Endodermal cell (in vitro differentiated cells): Measurements from ENCODE around the gene OPCML. TPM values are rescaled to one million over a fixed set of nuclear protein-coding genes. Genes with fewer than 3 reads are reported as not detected.

Source experiments
- DNase-seq: peaks from one replicate; pipeline ENCODE4 v3.0.0-alpha.2; 2017
- H3K27ac ChIP-seq: 2 replicates; pipeline ENCODE4 v1.5.1; 2013; ENCODE audit warnings: mild to moderate bottlenecking, low read depth, low read length, moderate library complexity
- H3K27me3 ChIP-seq: 2 replicates; pipeline ENCODE4 v1.6.1; 2013; ENCODE audit warnings: mild to moderate bottlenecking, low read length, moderate library complexity; ENCODE audit not compliant: insufficient read depth, control insufficient read depth, poor library complexity, severe bottlenecking
- H3K36me3 ChIP-seq: 2 replicates; pipeline ENCODE4 v1.7.0; 2013; ENCODE audit warnings: mild to moderate bottlenecking, low read length, moderate library complexity; ENCODE audit not compliant: control insufficient read depth, insufficient read depth
- H3K4me1 ChIP-seq: one replicate; pipeline ENCODE4 v1.7.0; 2013; ENCODE audit warnings: low read length; ENCODE audit not compliant: control insufficient read depth, insufficient read depth
- H3K4me3 ChIP-seq: 2 replicates; pipeline ENCODE4 v1.5.1; 2013; ENCODE audit warnings: mild to moderate bottlenecking, low read length, moderate library complexity
- H3K9ac ChIP-seq: 2 replicates; pipeline ENCODE4 v1.6.1; 2013; ENCODE audit warnings: mild to moderate bottlenecking, low read length, moderate library complexity; ENCODE audit not compliant: poor library complexity, severe bottlenecking; ENCODE audit errors: extremely low read depth
- H3K9me3 ChIP-seq: 2 replicates; pipeline ENCODE4 v1.6.1; 2013; ENCODE audit warnings: mild to moderate bottlenecking, low read length, moderate library complexity; ENCODE audit not compliant: control insufficient read depth
- H3K27ac Mint-ChIP-seq: 2 replicates; pipeline ENCODE4 v1.8.0; 2020; ENCODE audit warnings: mixed read lengths
- H3K27me3 Mint-ChIP-seq: 2 replicates; pipeline ENCODE4 v1.8.0; 2021; ENCODE audit warnings: mild to moderate bottlenecking, mixed read lengths; ENCODE audit not compliant: insufficient read depth
- H3K36me3 Mint-ChIP-seq: 2 replicates; pipeline ENCODE4 v1.8.0; 2020; ENCODE audit warnings: low read depth, mixed read lengths
- H3K4me1 Mint-ChIP-seq: 2 replicates; pipeline ENCODE4 v1.8.0; 2020; ENCODE audit warnings: mixed read lengths
- H3K4me3 Mint-ChIP-seq: 2 replicates; pipeline ENCODE4 v1.8.0; 2020; ENCODE audit warnings: mild to moderate bottlenecking, moderate library complexity, mixed read lengths
- H3K9me3 Mint-ChIP-seq: 2 replicates; pipeline ENCODE4 v1.8.0; 2020; ENCODE audit warnings: mild to moderate bottlenecking, mixed read lengths
- CTCF ChIP-seq: fragments of 200-600 bp; sonication (generic); conservative IDR thresholded peaks from 2 replicates; pipeline ENCODE4 v1.5.0; 2021; ENCODE audit warnings: antibody characterized with exemption, mild to moderate bottlenecking
- WGBS, 2 experiments: methylation state at CpG; one replicate each; pipeline versions ENCODE4 v1.1.5 to v1.1.7; 2013; ENCODE audit warnings: missing lambda C conversion rate in 2 of 2, mixed read lengths in 1 of 2; ENCODE audit not compliant: insufficient coverage in 1 of 2, insufficient read length in 1 of 2; 5-methylcytosine and 5-hydroxymethylcytosine counted together
- total RNA-seq, 2 donors: library from RNA; stranded (reverse); fragmentation: NEBNext Ultra II Directional in 1 of 2; extraction: Animal tissue kit (Norgen Biotek cat#: 25700) in 1 of 2; gene quantifications; 2 replicates in 1 of 2; 3 replicates in 1 of 2; pipeline ENCODE4 v1.2.1, GENCODE V29; 2021

OPCML gene
- total RNA-seq, 2 donors from 2014 or later, result 0.49 to 0.86 TPM

GRCh38 chr11:133343951-133344350, 188.3 kb downstream of the OPCML start:
- H3K4me1 Mint-ChIP-seq, result peaks cover 7% of the 10 kb centered on the region
- no peaks in the 10 kb centered on the region for H3K9me3 ChIP-seq
- H3K27ac ChIP-seq, result no peak overlapping the region
- H3K36me3 ChIP-seq, result no peaks in the 10 kb centered on the region
- no peak overlapping the region for H3K4me3 Mint-ChIP-seq
- peak overlapping the region; percentile 4 for H3K27ac Mint-ChIP-seq
- no peaks in the 10 kb centered on the region for H3K4me1 ChIP-seq
- DNase-seq, result no peak
- no peak for TF ChIP-seq CTCF
- H3K27me3 ChIP-seq, result no peaks in the 10 kb centered on the region
- 63 to 70% methylated on average over 3 to 7 of the region's 9 CpGs for WGBS, 2 experiments
- no peaks in the 10 kb centered on the region for H3K36me3 Mint-ChIP-seq
- H3K9me3 Mint-ChIP-seq, result no peaks in the 10 kb centered on the region
- no peak overlapping the region for H3K9ac ChIP-seq
- H3K4me3 ChIP-seq, result no peak overlapping the region
- H3K27me3 Mint-ChIP-seq, result no peaks in the 10 kb centered on the region

- H3K27ac Mint-ChIP-seq, result no peak overlapping the region
- H3K4me1 Mint-ChIP-seq, result peaks cover 20% of the 10 kb centered on the region
- no peak overlapping the region for H3K4me3 Mint-ChIP-seq
Measured at GRCh38 chr11:133339495-133340140, 192.7 kb downstream of the OPCML start.

DNA sequence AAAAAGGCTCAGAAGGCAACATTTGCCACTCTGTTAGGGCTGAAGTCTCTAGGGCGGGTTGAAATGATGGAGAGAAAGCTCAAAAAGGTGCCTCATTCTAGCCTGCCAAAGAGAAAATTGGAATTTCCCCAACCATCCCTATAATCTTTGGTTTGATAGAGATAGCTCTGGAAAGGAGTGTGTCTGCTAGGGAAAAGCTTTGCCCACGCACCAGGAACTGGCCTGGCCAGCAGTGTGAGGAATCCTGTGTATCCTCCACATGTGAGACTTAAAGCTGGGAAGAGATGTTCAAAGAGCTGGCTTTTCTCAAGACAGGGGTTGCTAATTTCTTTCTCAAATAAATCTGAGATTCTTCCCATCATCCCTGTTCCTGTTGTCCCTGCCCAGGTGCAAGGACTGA, 193.7 kb downstream of the OPCML start:
- peaks cover 13% of the 10 kb centered on the region for H3K4me1 Mint-ChIP-seq
- 76 to 94% methylated on average over 2 of the region's 2 CpGs for WGBS, 2 experiments
- no peaks in the 10 kb centered on the region for H3K36me3 Mint-ChIP-seq
- no peak overlapping the region for H3K4me3 Mint-ChIP-seq
- no peaks in the 10 kb centered on the region for H3K9me3 Mint-ChIP-seq
- no peaks in the 10 kb centered on the region for H3K36me3 ChIP-seq
- no peaks in the 10 kb centered on the region for H3K27me3 ChIP-seq
- no peak overlapping the region for H3K9ac ChIP-seq
- no peaks in the 10 kb centered on the region for H3K9me3 ChIP-seq
- H3K4me1 ChIP-seq, result peaks cover 15% of the 10 kb centered on the region
- no peak for TF ChIP-seq CTCF
- no peaks in the 10 kb centered on the region for H3K27me3 Mint-ChIP-seq
- no peak for DNase-seq
- H3K27ac Mint-ChIP-seq, result peak overlapping the region; percentile 81
- no peak overlapping the region for H3K4me3 ChIP-seq
- H3K27ac ChIP-seq, result no peak overlapping the region

More at GRCh38 chr11:133339495-133340140, 192.7 kb downstream of the OPCML start:
- no peak for TF ChIP-seq CTCF
- Histone ChIP-seq H3K4me1 (peaks cover 15% of the 10 kb centered on the region), H3K36me3 (no peaks in the 10 kb centered on the region), H3K4me3 (no peak overlapping the region), H3K9ac (no peak overlapping the region), H3K27ac (no peak overlapping the region), H3K27me3 (no peaks in the 10 kb centered on the region), H3K9me3 (no peaks in the 10 kb centered on the region)
- Mint-ChIP-seq H3K9me3 (no peaks in the 10 kb centered on the region), H3K36me3 (no peaks in the 10 kb centered on the region), H3K27me3 (no peaks in the 10 kb centered on the region)
- DNase-seq, result no peak
- WGBS, 2 experiments, result 87 to 95% methylated on average over 4 to 5 of the region's 5 CpGs
